ENCODE data around the gene EPB41L4A. TPM values are rescaled to one million over a fixed set of nuclear protein-coding genes. Genes with fewer than 3 reads are reported as not detected.

EPB41L4A gene
- total and polyA plus RNA-seq, 2 experiments from 2014 or later = 9.5 to 12.9 TPM

DNA sequence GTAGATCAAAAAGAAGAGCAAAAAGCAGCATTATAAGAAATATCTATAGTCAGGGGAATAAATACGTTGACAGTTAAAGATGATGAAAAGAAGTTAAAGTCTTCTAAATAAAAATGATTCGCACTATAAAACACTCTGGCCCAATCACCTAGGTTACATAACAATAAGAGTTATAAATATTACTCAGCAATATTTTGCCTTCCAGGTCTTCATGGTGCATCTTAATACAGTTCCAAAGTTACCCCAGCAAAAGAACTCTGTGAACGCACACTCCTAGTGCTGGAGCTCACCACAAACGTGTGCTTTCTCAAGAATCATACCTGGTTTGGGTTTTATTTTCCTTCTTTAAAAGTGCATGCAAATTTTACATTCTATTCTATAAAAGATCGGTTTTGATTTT lies 44.7 kb downstream of the EPB41L4A start:
- H3K9me2 ChIP-seq (replicated peaks; ENCODE audit: insufficient read depth) = no peaks in the 10 kb centered on the region
- H3K4me2 ChIP-seq = no peak overlapping the region
- H3K4me3 ChIP-seq = no peak overlapping the region
- WGBS (ENCODE audit: low lambda C conversion rate, missing lambda C conversion rate) = 95% methylated on average over 5 of the region's 5 CpGs
- H3K79me2 ChIP-seq = peaks cover 12% of the 10 kb centered on the region
- H2AFZ ChIP-seq = no peak overlapping the region
- H4K20me1 ChIP-seq (ENCODE audit: insufficient read depth, poor library complexity, severe bottlenecking) = no peaks in the 10 kb centered on the region
- H3K27ac ChIP-seq = no peak overlapping the region
- H3K27me3 ChIP-seq = no peaks in the 10 kb centered on the region
- H3K9me3 ChIP-seq (ENCODE audit: low read depth) = no peaks in the 10 kb centered on the region
- no peaks in the 10 kb centered on the region for H3K36me3 ChIP-seq (replicated peaks; ENCODE audit: insufficient read depth, low read depth)
- no peak for TF ChIP-seq EZH2 (IDR thresholded peaks at IDR 0.05; ENCODE audit: borderline replicate concordance)
- no peaks in the 10 kb centered on the region for H3K4me1 ChIP-seq (ENCODE audit: insufficient read depth)
- no peak for DNase-seq (ENCODE audit: low spot score)

DNA sequence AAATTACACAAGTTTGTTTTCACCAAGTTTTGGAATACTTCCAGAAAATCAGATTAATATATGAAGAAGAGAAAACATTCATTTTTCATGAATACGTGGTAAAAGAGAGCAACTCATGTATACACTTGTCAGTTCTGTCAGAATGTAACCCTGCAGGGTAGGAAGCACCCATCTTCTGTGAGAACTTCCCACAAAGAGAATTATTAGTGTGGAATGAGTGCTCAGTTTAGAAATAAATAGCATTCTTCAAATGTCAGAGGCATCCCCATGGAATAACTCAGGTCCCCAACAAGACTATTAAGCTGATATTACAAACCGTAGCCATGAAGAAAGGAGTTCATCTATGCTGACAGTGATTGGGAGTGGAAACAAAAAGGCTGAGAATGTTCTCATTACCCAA lies 45.2 kb downstream of the EPB41L4A start:
- Histone ChIP-seq H3K27me3 (no peaks in the 10 kb centered on the region), H3K4me3 (no peak overlapping the region), H4K20me1 (ENCODE audit: insufficient read depth, poor library complexity, severe bottlenecking) (no peaks in the 10 kb centered on the region), H2AFZ (no peak overlapping the region), H3K27ac (no peak overlapping the region), H3K9me3 (ENCODE audit: low read depth) (no peaks in the 10 kb centered on the region), H3K9me2 (replicated peaks; ENCODE audit: insufficient read depth) (no peaks in the 10 kb centered on the region), H3K79me2 (peaks cover 12% of the 10 kb centered on the region), H3K4me1 (ENCODE audit: insufficient read depth) (no peaks in the 10 kb centered on the region), H3K36me3 (replicated peaks; ENCODE audit: insufficient read depth, low read depth) (no peaks in the 10 kb centered on the region), H3K4me2 (no peak overlapping the region)
- TF ChIP-seq EZH2 (IDR thresholded peaks at IDR 0.05; ENCODE audit: borderline replicate concordance) (no peak), EZH2phosphoT487 (IDR thresholded peaks at IDR 0.05; ENCODE audit: low read depth, severe bottlenecking, unreplicated experiment) (no peak)
- TF ChIP-seq, protein P1, sequence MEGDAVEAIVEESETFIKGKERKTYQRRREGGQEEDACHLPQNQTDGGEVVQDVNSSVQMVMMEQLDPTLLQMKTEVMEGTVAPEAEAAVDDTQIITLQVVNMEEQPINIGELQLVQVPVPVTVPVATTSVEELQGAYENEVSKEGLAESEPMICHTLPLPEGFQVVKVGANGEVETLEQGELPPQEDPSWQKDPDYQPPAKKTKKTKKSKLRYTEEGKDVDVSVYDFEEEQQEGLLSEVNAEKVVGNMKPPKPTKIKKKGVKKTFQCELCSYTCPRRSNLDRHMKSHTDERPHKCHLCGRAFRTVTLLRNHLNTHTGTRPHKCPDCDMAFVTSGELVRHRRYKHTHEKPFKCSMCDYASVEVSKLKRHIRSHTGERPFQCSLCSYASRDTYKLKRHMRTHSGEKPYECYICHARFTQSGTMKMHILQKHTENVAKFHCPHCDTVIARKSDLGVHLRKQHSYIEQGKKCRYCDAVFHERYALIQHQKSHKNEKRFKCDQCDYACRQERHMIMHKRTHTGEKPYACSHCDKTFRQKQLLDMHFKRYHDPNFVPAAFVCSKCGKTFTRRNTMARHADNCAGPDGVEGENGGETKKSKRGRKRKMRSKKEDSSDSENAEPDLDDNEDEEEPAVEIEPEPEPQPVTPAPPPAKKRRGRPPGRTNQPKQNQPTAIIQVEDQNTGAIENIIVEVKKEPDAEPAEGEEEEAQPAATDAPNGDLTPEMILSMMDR (IDR thresholded peaks at IDR 0.05; ENCODE audit: poor library complexity) = no peak
- WGBS (ENCODE audit: low lambda C conversion rate, missing lambda C conversion rate) = 85% methylated on average over 2 of the region's 2 CpGs
- no peak for DNase-seq (ENCODE audit: low spot score)

DNA sequence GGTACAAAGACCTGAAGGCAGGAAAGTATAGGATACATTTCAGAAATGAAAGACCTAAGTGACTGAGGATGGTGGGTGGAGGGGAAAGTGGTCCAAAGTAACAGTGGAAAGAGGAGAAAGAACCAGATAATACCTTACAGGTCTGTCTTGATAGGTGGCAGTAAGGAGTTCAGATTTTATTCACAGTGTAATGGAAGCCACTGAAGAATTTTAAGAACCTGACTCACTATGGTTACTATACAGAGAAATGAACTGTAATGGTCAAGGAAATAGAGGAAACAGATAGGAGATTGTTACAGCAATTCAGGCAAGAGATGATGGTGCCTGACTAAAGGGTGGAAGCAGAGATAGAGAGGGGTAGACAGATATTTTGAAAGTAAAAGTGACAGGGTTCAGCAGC lies 46.5 kb downstream of the EPB41L4A start:
- H3K79me2 ChIP-seq = peaks cover 12% of the 10 kb centered on the region
- no peak overlapping the region for H3K4me2 ChIP-seq
- TF ChIP-seq EZH2 (IDR thresholded peaks at IDR 0.05; ENCODE audit: borderline replicate concordance) (no peak), EZH2phosphoT487 (IDR thresholded peaks at IDR 0.05; ENCODE audit: low read depth, severe bottlenecking, unreplicated experiment) (no peak)
- TF ChIP-seq, protein P1 (IDR thresholded peaks at IDR 0.05; ENCODE audit: poor library complexity) = no peak
- H2AFZ ChIP-seq = no peak overlapping the region
- H3K4me1 ChIP-seq (ENCODE audit: insufficient read depth) = no peaks in the 10 kb centered on the region
- H3K4me3 ChIP-seq = no peak overlapping the region
- no peak overlapping the region for H3K27ac ChIP-seq
- H3K9me2 ChIP-seq (replicated peaks; ENCODE audit: insufficient read depth) = no peaks in the 10 kb centered on the region
- DNase-seq (ENCODE audit: low spot score) = no peak
- H4K20me1 ChIP-seq (ENCODE audit: insufficient read depth, poor library complexity, severe bottlenecking) = no peaks in the 10 kb centered on the region
- no peaks in the 10 kb centered on the region for H3K9me3 ChIP-seq (ENCODE audit: low read depth)
- no peaks in the 10 kb centered on the region for H3K36me3 ChIP-seq (replicated peaks; ENCODE audit: insufficient read depth, low read depth)
- H3K27me3 ChIP-seq = no peaks in the 10 kb centered on the region

DNA sequence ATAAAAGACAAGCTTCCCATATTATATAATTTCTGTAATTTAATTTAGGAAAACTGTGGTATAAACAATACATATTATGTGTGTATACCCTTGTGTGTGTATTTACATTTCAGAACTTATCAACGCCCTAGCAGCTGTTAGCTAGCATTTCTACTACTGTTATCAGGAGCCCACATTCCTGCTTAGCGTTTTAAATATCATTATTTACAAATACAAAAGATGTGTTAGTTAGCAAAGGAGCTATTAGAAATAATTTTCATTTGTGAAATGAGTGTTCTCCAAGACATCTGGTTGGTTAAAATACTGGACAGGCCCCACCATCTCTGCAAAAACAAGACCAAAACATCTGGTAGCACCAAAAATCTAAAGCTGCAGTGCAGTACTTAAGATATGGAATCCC lies 48.0 kb downstream of the EPB41L4A start:
- no peaks in the 10 kb centered on the region for H3K27me3 ChIP-seq
- H3K4me2 ChIP-seq = no peak overlapping the region
- H3K4me3 ChIP-seq = no peak overlapping the region
- no peak overlapping the region for H2AFZ ChIP-seq
- TF ChIP-seq, protein P1 (IDR thresholded peaks at IDR 0.05; ENCODE audit: poor library complexity) = no peak
- TF ChIP-seq EZH2phosphoT487 (IDR thresholded peaks at IDR 0.05; ENCODE audit: low read depth, severe bottlenecking, unreplicated experiment) (no peak), EZH2 (IDR thresholded peaks at IDR 0.05; ENCODE audit: borderline replicate concordance) (no peak)
- H3K79me2 ChIP-seq = peaks cover 8% of the 10 kb centered on the region
- H3K9me3 ChIP-seq (ENCODE audit: low read depth) = no peaks in the 10 kb centered on the region
- H3K27ac ChIP-seq = no peak overlapping the region
- no peaks in the 10 kb centered on the region for H3K36me3 ChIP-seq (replicated peaks; ENCODE audit: insufficient read depth, low read depth)
- H3K4me1 ChIP-seq (ENCODE audit: insufficient read depth) = no peaks in the 10 kb centered on the region
- no peak for DNase-seq (ENCODE audit: low spot score)
- WGBS (ENCODE audit: low lambda C conversion rate, missing lambda C conversion rate) = 60% methylated on average over 2 of the region's 2 CpGs
- H3K9me2 ChIP-seq (replicated peaks; ENCODE audit: insufficient read depth) = no peaks in the 10 kb centered on the region
- H4K20me1 ChIP-seq (ENCODE audit: insufficient read depth, poor library complexity, severe bottlenecking) = no peaks in the 10 kb centered on the region
